GM19372 (cell line): ENCODE data around the gene STYXL1.
"Not testable (repeated sequence)": the region's sequence is repeated elsewhere in the genome, so short reads cannot be mapped to it uniquely, and the experiment has no call there.

Source experiments
- ATAC-seq: cut with Tn5 transposase; IDR thresholded peaks from one replicate; pipeline ENCODE4 v1.9.1; 2021; ENCODE audit warnings: mild to moderate bottlenecking, low read depth, moderate library complexity; ENCODE audit not compliant: unreplicated experiment

The STYXL1 gene

DNA sequence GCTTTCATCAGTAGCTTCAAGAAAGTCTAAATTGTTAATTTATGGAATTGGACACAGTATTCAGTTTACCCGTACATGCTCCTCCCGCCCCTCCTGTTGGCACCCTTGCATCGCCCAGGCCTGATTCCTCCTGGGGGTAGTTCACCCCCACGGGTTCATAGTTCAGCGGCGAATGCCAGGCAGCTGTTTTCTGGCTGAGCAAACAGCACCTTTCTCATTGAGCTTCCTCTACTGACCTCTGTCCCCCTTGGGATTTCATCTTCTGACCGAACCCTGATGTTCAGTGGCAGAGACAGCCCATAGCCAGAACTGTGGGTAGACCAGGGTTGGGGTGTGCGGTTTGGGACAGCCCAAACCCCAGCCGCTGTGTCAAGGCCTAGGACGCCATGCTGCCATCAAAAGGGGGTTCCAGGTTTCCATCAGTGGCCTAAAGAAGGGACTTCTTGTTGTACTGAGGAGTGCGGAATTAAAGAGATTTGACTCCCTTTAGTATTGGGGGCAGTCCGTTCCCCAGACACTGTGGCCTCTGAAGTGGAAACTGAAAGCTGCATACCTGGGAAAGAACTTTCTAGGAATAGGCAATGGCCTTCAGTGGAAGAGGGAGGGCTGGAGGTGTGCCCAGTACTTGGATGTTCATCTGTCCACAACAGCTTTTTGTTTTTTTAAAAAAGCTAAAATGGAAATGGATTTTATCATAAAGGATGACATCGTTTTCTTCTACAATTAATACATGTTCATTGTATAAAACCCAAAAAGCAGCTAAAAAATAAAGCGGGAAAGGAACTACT, 19.1 kb upstream of the STYXL1 start:
- no peak for ATAC-seq

DNA sequence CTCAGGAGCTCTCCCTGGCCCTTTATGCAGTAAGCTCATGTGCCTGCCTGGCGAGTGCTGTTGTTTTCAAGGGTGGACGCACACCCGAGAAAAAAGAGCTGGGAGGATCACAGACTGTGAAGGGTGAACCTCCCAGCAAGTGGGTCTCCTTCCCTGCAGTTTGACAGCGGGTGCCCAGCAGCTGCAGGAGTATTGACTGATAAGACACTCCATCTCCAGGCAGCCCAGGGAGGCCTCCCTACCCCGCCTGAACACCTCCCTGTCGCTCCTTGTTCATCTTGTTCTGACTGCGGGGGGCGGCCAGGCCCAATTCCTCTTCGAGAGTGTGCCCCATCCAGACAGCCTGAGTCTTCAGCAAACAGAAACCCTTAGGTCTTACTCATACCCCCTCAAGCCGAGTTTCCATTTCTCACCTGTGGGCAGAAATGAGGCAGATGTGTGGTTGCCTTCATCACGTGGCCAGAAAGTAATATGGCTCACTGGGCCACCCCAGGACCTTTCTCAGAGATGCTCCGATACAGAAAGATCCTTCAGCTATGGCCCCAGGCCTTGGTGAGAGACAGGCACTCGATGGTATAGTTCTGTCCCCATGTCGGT, 17.3 kb upstream of the STYXL1 start:
- ATAC-seq = no peak

DNA sequence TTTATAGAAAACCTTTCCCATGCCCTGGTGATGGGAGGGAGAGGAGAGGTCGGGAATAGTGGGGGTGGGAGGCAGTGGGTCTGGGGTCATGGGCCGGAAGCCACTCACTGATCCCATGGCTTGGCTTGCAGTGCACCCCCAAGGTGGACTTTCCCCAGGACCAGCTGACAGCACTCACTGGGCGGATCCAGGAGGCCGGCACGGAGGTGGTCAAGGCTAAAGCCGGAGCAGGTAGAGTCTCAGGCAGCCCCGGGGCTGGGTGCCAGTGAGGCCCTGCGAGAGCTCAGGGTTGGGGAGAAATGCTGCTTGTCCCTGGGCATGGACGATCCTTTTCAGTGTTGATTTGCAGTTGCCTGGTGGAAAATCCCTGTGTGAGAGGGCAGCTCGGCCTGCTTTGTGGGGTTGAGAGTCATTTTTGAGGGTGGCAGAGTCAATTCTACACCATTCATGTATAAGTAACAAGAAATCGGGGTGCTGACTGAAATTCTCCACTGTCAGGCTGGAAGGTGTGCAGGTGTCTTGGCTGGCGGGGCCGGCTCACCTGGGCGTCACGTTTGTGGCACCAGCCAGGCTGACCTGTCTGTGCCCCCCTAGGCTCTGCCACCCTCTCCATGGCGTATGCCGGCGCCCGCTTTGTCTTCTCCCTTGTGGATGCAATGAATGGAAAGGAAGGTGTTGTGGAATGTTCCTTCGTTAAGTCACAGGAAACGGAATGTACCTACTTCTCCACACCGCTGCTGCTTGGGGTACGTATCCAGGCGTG, 16.6 kb upstream of the STYXL1 start:
- no peak for ATAC-seq

DNA sequence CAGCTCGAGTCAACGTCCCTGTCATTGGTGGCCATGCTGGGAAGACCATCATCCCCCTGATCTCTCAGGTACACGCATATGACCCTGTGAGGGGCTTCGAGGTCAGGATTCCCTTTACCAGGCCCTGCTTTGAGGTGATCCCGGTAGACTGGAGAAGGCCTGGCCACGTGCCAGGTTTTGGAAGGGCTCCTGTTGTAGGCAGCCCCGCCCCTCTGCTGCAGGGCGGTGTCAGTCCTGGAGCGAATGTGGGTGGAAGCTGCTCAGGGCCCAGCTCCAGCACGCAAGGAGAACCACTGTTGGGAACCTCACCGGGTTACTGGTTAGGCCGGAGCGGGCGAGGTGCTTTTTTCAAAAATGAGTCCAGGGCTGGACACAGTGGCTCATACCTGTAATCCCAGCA, 15.7 kb upstream of the STYXL1 start:
- ATAC-seq = no peak

DNA sequence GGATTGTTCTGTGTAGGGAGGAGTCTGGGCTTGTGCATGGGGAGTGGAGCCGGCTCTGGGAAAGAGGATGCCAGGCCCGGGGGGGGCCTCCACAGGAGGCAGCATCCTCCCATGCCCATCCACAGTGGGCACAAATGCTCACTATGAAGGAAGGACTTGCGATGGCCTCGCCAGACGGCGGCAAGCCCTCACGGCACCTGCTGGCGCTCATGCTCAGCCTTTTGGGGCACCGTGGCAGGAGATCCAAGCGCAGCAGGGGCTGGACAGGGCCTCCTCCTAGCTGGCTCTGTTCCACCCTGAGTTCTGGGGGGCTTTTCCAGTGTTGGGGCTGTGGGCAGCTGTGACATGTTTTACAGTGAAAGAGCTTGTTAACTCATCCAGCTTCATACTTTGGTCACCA, 15.3 kb upstream of the STYXL1 start:
- ATAC-seq = no peak

DNA sequence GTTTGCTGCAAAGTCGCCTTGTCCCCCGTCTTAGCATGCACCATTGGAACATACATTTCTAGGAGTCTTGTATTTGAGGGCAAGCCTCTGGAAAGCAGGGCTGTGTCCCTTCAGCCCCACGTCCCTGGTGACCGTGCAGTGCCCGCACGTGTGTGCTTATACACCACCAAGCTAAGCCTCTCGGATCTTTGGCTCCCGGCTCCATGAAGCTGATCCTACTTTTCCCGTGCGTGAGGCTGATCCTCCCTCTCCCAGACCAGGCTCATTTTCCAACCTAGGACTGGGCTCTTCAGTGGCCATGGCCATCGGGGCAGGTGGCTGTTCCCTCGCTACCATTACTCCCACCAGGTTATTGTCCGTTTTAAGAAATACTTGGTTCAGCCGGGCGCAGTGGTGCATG, 14.5 kb upstream of the STYXL1 start:
- no peak for ATAC-seq

DNA sequence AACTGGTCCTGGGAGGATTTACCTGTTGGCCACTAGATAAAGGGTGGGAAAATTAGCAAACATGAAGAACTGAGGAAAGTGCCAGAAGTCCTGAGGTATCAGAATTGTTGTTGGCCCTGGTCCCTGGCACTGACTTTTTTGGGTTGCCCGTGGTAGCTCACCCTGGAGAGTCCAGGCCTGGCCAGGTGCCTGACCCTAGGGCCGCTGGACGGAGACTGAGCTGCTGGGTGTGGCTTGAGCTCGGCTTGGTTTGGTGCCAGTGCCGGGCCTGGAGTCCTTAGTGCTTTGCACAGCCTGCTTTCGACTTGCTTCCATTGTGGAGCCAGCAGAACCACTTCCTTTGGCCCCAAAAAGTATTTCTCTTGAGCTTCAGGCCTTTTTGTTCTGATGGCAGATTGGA, 13.0 kb upstream of the STYXL1 start:
- ATAC-seq = no peak

DNA sequence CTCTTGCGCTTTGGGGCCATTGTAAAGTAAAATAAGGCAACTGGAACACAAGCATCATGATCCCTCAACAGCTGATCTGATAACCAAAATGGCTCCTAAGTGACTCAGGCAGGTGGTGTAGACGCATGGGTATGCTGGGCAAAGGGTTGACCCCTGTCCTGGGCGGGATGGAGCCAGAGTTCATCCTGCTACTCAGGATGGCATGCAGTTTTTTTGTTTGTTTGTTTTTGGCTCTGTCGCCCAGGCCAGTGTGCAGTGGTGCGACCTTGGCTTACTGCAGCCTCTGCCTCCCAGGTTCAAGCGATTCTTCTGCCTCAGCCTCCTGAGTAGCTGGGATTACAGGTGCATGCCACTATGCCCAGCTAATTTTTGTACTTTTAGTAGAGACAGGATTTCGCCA, 10.9 kb upstream of the STYXL1 start:
- not testable (repeated sequence) for ATAC-seq

DNA sequence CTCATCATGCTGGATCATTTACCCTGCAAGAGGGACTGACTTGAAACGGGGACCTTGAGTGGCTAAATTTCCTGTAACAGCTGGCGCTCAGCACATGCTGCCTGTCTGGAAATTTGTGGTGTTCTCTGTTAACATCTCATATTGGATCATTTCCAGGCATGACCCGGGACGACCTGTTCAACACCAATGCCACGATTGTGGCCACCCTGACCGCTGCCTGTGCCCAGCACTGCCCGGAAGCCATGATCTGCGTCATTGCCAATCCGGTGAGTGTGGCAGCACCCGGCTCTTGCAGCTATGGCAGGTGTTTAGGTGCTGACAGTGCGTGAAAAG, 10.0 kb upstream of the STYXL1 start:
- no peak for ATAC-seq

DNA sequence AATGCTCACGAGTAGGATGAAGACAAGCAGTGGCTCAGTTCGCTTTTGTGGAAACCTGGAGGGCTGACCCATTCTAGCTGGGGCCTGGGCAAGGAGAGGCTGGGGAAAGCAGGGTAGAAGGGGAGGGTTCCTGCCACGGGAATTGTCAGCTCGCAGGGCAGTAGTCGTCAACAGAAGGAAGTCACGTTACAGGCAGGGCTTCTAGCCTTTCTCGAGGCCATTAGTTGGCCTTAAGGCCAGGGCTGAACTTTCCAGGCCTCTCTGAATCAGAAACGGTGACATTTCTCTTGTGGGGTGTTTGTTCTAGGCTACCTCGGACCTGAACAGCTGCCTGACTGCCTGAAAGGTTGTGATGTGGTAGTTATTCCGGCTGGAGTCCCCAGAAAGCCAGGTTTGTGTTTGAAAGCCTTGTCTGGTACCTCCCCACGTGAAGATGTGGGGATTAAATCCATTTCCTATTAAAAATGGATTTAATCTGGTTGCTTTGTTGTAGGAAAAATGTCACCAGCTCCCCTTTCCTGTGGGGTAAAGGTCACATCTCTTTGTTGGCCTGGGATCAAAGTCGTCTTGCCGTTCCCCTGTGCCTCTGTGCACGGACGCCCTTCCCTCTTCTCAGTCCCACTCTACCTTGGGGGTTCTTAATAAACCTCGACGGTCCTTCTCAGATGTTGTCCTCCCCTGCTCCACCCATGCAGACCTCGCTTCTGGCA, 9.5 kb upstream of the STYXL1 start:
- ATAC-seq = no peak

DNA sequence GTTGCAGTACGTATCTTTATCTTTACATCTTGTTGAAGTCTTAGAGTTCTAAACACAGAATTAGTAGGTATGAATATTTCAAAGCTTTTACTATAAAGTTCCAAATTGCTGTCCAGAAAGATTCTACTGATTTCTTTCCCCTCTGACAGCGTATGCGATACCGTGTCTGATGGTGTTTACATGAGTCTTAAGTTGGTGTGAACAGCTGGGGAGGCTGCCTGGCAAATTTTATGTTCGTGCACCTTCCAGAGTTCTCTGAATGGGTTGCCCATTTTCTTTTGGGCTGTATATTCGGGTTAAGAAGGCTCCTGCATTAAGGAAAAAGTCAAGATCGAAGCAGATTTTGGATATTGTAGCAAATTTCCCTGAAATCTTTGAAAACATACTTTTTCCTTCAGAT, 8.4 kb upstream of the STYXL1 start:
- ATAC-seq = no peak

DNA sequence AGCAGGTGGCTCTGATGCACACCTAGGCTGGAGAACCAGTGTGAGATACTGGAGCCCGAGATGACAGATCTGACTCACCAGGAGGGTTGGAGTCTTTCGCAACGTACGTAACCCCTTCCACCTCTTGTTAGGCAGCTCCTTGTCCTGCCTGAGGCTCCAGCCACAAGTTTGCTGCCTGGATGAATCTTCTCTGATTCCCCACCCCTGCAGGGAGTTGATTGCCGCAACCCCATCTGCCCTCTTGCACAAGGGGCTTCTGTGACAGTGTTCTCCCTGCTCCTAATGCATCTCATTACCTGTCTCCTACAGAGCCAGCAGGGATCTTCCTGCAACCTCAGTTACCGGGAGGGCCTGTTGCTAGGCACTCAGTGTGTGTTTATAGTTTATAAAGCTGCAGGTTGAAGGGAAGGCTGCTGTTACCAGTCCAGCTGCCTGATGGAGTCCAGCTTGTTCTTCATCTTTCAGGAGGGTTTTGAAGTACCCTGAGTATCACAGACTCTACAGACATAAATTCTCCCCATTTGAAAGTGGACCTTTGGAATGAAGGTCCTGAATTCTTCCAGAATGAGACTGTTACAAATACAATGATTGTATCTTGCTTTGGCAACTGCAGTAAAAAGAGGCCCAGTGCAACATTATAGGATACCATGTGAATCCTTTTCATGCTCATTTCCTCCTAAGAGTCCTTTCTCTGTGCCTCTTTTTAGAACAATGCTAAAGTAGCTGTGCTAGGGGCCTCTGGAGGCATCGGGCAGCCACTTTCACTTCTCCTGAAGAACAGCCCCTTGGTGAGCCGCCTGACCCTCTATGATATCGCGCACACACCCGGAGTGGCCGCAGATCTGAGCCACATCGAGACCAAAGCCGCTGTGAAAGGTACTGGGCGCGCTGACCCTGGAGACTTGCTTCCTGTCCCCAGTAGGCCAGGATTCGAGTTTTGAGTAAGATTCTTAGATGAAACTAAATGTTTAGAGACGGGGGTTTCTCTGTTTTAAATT, 6.6 kb upstream of the STYXL1 start:
- ATAC-seq = no peak

DNA sequence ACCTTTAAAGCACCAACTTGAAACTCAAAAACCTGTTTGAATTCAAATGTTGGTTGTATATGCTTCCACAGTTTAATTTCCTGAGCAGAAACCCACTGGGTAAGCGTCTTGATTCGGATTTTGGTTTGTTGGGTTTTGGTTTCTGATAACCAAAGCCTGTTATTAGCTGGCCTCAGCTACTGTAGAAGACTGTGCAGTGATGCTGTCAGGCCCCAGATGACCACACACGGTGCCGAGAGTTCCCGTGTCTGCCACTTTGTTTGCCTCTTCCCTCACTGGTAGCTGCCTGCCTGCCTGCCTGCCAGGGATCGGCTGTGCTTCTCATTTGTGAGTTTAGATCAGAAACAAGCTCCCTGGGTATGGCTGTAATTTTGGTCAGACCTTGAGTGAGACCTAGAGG, 5.7 kb upstream of the STYXL1 start:
- ATAC-seq = no peak

DNA sequence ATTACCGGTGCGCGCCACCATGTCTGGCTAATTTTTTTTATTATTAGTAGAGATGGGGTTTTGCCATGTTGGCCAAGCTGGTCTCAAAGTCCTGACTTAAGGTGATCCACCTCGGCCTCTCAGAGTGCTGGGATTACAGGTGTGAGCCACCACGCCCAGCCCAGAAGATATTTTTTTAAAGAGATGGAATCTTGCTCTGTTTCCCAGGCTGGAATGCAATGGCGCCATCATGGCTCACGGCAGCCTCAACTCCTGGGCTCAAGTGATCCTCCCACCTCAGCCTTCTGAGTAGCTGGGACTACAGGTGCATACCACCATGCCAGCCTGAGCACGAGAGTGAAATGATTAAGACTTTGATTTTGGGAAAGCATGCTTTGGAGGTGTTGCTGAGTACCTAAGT, 4.9 kb upstream of the STYXL1 start:
- ATAC-seq = not testable (repeated sequence)

DNA sequence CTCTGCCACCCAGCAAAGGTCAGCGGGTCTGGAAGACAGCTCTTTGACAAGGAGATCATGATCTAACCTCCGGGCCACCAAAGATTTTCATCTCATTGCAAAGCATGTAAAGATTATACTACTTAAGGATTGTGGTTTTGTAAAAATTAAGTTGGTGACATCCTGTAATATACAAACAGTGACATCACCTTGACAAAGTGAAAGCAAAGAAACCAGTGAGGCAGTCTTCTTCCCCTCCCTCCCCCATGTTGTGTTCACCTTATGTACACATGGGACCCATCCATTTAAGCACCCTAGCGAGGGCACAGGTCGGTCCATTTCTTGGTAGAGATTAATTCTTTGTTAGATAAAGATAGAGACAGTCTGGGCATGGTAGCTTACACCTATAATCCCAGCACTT, 4.0 kb upstream of the STYXL1 start:
- no peak for ATAC-seq

DNA sequence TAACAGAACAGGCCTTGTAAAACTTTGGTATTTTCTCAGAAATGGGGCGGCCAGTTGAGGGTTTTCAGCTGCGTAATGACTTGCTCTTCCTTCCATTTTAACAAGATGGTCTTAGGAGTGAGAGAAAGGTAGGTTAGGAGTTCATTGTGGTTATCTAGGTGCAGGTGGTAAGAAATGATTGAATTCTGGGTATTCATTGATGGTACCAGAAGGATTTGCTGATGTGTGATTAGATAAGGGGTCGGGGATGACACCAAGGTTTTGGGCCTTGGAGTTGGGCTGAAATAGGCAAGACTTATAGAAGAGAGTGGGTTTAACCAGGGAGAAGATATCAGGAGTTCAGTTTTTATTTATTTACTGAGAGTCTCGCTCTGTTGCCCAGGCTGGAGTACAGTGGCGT, 2.7 kb upstream of the STYXL1 start:
- no peak for ATAC-seq

DNA sequence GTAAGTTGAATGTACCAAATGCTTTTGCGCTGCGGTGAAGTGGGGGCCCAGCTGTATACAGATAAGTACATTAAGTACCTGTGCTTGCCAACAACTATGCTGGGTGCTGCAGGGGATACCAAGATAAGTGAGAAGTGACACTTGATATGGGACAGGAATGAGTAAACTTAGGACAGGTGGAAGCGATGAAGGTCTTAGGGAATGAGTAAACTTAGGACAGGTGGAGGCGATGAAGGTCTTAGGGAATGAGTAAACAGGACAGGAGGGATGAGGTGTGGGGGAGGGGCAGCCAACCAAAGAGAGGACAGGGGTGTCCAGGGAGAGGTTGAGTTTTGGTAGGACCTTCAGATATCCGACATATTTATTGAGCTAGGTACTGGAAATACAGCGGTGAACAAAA, 1.5 kb upstream of the STYXL1 start:
- no peak for ATAC-seq

DNA sequence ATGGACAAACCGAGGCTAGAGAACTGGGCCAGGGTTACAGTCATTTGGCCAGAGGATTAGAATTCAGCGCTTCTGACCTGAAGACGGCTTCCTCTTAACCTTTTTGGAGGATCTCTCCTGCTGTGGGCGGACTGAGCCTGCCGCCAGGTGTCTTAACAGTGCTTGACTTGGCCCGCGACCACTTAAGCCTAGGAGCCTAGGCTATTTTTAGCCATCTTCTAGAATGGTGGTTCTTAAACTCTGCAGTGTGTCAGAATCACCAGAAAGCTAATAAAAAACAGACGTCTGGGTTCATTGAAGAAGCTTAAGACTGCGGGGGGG, 828 bp upstream of the STYXL1 start:
- no peak for ATAC-seq

DNA sequence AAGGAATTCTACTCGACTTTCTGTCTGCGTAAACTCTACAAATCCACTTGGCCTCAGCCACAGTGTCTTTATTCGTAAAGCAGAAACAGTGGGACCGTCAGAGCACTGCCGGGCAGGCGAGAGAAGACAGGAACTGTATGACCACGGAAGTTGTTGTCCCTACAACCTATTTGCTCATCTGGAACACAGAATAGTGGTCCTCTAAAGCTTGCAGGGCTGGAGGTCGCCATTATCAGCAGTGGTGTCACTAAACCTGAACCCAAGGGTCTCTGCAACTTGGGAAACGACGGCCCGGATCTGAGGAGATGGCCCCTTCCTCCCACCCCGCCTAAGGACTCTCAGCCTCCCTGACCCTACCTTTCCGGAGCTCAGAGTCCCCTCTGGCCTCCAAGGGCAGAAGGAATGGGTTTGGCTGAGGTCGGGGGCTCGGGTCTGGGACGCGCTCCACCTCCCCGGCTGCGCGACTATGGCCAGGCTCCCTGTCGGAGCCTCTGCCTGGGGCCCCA, 442 bp downstream of the STYXL1 start:
- ATAC-seq = peak; percentile 3

DNA sequence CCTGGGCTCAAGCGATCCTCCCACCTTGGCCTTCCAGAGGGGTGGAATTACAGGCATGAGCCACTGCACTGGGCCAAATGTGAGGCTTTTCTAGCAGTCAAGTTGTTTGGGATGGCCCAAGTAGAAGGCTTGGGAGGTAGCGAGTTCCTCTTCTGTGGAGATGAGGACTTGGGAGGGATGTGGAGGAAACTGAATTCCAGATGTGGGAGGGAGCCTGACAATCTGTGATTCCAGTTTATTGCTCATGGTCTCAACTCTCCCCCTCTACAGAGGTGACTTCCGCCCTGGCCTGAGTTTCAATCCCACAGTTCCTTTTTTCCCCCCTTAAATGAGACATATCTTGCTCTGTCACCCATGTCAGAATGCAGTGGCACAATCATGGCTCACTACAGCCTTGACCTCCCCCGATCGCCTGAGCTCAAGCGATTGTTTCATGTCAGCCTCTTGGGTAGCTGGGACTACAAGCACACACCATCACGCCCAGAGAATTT, 3.4 kb downstream of the STYXL1 start:
- ATAC-seq = no peak
